ENCODE measurements around the gene MMP24. TPM values are rescaled to one million over a fixed set of nuclear protein-coding genes. Genes with fewer than 3 reads are reported as not detected.

The MMP24 gene
- polyA plus RNA-seq, 4 donors: 1.5 to 2.4 (median 2.2) TPM

DNA sequence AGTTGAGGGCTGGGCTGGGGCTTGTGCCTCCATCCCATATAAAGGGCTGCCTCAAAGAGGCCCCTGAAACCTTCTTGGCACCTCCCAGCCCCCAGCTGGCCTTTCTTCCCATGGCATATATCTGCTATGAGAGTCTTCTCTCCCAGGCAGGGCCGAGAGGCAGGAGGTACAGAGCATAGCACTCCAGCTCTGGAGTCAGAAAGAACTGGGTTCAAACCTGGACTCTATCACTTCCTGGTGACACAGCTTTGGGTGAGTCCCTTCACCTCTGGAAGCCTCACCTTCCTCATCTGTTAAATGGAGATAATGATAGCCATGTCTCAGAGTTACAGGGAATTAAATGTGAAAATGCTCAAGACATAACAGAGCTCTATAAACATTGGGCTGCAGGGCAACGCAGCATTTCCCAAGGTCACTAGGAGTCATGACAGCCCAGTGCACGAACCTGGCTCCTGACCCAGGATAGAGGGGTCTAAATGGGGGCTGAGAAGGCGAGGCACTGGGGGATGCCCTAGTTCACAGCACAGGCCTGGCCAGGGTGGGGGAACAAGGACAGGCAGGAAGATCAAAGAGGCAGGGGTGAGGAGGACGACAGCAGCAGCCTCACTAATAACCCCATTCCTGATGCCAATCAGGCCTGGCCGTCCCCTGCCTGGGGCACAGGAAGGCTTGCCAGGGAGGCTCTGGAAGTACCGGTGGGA is 63.8 kb downstream of the MMP24 start:
- DNase-seq (ENCODE audit: low read depth in 4 of 4, low spot score in 3 of 4): no peak

DNA sequence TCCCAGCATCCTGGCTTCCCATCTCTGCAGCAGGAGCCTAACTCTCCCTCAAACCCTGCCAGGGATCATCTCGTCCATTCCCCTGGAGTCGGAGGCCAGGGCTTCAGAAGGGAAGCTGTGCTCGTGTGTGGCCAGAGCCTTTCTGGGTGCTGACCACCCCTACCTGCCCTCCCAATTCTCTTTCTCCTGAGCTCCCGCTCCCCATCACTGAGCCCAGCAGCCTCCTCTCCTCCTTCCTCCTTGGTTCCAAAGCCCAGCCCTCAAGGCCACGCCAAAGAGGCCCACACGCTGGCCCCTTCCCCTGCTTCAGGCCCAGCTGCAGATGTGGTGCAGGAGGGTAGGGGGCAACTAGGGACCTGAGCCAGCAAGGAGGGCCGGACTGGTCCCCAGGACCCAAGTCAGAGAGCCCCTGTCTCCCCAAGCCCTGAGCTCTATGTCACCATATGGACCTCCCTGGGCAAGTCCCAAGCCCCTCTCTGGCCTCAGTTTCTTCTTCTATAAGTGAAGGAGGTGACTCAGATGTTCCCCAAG is 64.5 kb downstream of the MMP24 start:
- no peak for DNase-seq (ENCODE audit: low read depth in 4 of 4, low spot score in 3 of 4)

DNA sequence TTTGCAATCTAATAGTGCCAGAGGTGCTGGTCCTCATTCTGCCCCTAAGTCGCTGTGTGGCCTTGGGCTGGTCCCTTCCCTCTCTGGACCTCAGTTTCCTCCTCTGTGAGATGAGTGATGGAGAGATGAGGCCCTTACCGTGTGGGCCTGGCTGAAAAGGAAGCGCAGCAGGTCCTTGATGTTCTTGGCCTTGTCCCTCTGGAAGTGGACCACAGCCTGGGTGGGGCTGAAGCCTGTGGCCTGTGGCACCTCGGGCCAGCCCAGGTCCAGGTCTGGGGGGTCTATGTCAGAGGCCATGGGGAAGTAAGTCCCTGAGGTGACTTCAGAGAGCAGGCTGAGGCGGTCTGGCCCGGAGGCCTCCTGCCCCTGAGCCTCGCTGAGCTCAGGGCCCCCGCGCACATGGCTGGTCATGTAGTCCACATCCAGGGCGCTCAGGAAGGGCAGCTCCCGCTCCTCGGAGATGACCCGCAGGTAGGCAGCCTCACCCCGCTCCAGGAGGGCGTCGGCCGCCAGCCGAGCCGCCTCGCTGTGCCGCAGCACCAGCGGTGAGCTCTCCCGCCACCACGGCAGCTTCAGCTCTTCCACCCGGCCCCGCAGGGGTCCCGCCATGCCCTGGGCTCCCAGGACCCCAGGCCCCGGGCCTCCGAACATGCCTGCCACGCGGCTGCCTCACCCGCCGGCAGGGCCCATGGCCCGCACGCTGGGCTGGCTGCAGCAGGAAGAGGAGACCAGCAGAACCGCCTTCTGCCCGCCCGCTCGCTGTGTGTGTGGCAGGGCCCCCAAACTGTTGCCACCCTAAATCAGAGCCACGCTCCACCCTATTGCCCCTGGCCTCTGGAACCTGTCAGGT is 65.4 kb downstream of the MMP24 start, which contains the start of gene FAM83C:
Gene FAM83C, minus strand, starts transcription at position 772 of the 850 bp plus-strand sequence. Its CDS starts 121 bp downstream, at position 651.
- DNase-seq (ENCODE audit: low read depth in 4 of 4, low spot score in 3 of 4): no peak

DNA sequence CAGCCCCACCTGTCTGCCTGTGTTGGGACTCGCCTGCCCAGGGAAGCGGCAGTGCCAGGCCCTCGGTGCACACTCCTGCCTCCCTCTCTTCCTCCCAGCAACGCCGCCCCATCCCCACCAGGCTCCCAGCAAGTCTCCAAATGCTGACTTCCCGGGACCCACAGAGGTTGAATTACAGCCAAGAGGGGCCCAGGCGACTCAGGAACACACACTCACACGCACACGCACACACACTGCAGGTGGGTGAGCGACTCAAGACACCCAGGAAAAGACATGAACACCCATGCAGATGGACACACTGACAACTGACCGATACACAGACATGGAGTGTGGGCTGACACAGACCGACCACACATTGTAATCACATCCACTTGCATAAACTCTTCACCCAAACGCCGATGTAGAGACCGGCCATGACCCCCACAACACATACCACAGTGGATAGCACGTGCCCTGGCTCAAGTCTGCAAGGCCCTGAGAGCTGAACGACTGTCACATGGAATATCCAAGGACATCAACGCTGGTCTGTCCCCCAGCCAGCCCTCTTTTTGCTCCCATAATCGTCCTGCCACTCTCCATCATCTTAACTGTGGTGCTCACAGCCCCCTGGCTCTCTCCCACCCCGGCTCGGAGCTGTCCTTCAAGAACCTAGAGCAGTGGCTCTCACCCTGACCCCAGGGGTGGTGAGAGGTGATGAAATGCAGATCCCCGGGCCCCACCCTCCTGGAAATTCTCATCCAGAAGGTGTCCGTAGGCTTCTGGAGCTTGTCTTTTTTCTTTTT is 66.2 kb downstream of the MMP24 start:
- DNase-seq (ENCODE audit: low read depth in 4 of 4, low spot score in 3 of 4): no peak

DNA sequence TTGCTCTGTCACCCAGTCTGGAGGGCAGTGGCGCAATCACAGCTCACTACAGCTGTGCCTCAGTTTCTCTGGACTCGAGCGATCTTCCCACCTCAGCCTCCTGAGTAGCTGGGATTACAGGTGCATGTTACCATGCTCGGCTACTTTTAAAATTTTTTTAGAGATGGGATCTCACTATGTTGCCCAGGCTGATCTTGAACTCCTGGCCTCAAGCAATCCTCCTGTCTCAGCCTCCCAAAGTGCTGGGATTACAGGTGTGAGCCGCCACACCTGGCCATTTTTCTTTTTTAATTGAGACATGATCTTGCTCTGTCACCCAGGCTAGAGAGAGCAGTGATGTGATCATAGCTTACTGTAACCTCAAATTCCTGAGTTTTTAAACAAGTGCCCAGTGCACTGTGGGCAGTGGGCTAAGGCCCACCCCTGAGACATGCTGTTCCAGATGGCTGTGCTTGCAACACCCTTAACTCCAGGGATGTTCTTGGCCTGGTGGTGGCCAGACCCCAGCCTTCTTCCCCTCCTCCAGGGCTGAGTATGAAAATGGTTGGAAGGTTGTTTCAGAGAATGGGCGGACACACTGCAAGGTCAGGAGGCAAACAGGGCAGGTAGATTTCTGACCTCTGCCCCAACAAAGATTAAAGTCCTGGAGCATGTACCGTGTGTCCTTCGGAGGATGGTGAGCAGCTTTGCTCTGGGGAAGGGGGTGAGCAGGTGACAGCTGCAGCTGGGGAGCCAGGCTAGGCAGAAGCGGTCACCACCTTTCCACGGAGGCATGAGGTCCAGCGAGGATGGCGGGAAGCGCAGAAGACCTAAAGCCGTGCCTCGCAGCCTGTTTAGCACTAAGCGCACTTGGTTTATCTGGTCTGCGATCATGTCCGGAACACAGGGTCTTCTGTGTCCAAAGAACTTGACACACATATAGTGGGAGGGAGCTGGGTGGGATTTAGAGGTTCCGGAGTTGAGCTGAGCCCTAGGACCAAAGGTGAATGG is 67.1 kb downstream of the MMP24 start:
- no peak for DNase-seq (ENCODE audit: low read depth in 4 of 4, low spot score in 3 of 4)

DNA sequence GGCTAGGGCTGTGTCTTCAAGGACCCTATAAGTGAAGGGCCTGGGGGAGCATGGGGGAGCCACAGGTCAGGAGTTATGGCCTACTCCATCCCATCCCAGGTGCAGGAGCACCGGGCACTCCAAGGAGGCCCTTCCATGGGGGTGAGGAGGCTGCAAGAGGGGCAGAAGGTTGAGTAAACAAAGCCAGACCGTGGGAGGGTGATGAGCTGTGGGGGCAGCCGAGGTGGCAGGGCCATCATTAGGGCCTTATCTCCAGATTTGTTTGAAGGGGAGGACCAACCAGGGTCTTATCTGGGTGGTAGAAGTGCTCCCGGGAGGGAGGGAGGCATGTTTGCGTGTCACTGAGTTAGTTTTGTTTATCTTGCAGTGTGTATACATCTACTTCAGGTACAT is 67.8 kb downstream of the MMP24 start:
- no peak for DNase-seq (ENCODE audit: low read depth in 4 of 4, low spot score in 3 of 4)

DNA sequence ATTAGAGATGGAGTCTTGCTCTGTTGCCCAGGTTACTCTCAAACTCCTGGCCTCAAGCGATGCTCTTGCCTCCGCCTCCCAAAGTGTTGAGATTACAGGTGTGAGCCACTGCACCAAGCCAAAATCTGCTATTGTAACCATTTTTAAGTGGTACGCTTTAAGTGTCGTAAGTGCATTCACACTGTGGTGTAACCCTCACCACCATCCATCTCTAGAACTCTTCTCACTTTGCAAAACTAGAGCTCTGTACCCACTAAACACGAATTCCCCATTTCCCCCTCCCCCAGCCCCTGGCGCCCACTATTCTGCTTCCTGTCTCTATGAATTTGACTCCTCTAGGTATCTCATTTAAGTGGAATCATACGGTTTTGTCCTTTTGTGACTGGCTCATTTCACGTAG is 68.6 kb downstream of the MMP24 start:
- no peak for DNase-seq (ENCODE audit: low read depth in 4 of 4, low spot score in 3 of 4)

DNA sequence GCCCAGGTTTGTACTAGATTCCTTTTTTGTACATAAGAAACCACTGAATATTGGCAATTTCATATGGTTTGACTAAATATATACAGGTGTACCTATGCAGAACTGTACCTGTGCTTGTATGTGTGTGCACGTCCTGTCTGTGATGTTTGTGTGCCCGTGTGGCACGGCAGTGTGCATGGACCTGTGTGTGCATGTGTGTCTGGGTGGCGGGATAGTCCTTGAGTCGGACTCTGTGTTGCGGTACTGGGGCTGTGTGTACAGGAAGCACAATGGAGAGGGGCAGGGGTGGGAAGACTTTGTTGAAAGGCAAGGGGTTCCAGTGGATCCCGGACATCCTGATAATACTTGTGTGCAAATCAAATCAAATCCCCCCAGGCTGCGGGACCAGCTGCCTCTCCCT is 69.2 kb downstream of the MMP24 start:
- no peak for DNase-seq (ENCODE audit: low read depth in 4 of 4, low spot score in 3 of 4)

DNA sequence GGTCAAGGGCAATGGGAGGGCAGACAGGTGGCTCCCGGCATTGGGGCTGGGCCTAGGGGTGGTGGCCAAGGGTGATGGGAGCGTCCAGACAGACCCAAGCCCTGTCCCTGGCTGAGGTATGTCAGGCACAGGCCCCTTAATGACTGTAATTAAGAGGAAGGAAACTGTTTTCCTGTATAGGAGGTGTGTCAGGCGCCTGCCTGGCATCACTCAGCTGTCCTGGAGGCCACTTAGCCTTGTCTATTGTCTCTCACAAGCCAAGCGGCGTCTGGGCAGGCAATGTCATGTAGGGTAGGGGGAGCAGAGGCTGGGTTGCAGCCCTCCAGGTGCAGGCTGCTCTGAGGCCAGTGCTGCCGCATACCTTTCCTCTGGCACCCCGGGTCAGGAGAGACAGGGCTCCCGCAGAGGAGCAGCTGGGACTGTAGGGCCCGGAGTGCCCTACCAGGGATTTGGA is 69.6 kb downstream of the MMP24 start:
- DNase-seq (ENCODE audit: low read depth in 4 of 4, low spot score in 3 of 4): no peak

DNA sequence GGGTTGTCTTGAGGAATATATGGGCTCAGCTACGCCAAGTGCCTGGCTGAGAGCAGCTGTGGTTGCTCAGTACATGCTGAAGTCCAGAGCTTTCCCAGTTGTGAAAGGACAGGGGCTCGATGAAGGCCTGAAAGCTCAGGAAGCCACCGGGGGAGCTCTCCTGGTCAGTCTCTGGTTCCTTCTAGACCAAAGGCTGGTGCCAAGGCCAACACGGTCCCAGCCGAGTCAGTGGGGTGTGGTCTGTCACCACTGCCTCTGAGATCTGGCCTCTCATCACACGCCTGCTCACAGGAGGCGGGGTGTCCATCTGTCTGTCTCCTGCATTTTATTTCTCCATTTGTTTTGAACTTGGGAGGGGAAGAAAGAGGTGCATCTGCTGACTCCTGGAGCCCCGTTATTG is 70.7 kb downstream of the MMP24 start:
- no peak for DNase-seq (ENCODE audit: low read depth in 4 of 4, low spot score in 3 of 4)

DNA sequence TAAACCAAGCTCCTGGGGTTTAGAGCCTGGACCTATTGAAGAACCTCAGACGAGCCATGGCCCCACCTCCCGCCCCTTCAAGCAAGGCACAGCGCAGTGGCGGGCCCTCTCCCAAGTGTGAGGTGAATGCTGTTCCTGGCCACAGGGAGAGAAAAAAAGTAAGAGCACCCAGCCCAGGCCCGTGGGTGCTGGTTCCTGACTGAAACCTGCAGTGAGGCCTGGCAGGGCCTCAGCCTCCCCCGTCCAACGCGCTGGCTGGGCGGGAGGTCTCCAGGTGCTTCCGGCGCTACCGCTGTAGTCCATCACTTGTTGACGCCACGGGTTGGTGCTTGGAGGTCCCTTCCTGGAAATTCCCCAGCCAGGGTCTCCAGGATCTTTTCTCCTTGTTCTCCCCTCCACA is 71.2 kb downstream of the MMP24 start:
- no peak for DNase-seq (ENCODE audit: low read depth in 4 of 4, low spot score in 3 of 4)

DNA sequence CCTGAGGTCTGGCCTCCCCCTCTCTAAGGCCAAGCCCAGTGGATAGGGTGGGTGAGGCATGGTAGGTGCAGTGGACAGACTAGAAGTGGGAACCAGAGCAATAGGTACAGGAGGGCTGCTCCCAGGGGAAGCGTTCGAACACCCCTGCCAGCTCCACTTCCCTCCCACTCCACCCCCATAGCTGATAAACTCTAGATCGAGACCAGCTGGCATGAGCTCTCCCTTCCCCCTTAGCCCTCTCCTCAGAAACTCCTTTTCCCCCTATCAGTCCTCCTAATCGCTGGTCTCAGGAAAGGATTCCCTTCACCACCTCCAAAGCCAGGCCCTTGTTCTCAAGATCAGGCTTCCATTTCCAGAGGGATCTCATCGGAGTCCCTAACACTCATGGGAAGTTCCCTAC is 71.8 kb downstream of the MMP24 start:
- DNase-seq (ENCODE audit: low read depth in 4 of 4, low spot score in 3 of 4): no peak

DNA sequence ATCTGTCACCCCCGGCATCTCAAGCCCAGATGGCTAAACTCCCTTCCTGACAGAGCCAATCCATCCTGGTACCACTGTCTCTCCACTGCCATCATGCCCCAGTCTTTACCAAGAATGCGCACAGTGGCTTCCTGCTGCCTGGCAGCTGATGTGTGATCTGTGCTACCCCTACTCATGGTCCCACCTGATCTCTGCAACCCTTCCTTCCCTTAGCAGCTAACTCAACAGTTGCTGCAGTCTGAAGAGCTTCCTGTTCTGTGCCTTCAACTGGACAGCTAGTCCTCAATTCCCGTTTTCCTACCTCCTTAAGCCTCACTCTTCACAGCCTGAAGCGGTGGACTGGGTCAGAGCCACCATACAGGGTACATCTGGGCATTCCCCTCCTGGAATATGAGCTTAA is 73.3 kb downstream of the MMP24 start:
- no peak for DNase-seq (ENCODE audit: low read depth in 4 of 4, low spot score in 3 of 4)

DNA sequence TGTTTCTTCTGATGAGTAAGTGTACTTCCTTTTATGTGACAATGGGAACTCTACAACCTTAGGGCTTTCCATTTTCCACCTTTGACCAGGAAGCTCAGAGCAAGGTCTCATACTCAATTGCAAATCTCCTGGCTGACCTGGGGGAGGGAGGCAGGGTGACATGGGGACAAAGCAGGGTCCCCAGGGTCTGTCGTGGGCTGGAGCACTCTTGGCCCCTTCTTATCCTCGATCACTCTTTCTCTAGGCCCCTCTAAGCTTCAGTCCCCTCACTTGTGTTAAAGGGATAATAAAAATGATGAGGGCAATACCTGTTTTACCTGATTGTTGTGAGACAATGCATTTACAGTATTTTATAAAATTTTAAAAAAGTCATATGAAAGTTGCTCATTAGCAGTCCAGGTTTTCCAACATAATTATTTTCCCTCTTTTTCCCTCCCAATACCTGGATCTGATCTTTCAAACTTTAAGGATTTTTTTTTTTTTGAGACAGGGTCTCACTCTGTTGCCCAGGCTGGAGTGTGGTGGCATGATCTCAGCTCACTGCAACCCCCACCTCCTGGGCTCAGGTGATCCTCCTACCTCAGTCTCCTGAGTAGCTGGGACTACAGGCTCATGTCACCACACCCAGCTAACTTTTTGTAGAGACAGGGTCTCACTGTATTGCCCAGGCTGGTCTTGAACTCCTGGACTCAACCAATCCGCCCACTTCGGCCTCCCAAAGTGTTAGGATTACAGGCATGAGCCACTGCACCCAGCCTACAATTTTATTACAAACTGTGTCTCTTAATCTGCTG is 74.2 kb downstream of the MMP24 start:
- no peak for DNase-seq (ENCODE audit: low read depth in 4 of 4, low spot score in 3 of 4)

DNA sequence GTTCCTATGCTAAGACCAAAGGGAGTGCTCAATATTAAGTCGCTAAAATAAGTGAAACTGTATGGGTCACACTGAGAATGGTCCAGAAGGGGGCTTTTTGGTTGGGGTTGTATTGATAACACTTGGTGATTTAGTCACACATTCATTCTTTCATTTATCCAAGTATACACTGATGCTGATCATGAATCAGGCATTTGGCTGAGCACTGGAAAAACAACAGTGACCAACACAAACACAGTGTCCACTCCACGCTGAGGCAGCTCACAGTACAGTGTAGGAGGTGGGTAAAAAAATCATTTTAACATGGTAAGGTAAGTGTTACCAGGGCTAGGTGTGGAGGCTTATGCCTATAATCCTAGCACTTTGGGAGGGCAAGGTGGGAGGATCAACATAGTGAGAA is 74.9 kb downstream of the MMP24 start:
- no peak for DNase-seq (ENCODE audit: low read depth in 4 of 4, low spot score in 3 of 4)

DNA sequence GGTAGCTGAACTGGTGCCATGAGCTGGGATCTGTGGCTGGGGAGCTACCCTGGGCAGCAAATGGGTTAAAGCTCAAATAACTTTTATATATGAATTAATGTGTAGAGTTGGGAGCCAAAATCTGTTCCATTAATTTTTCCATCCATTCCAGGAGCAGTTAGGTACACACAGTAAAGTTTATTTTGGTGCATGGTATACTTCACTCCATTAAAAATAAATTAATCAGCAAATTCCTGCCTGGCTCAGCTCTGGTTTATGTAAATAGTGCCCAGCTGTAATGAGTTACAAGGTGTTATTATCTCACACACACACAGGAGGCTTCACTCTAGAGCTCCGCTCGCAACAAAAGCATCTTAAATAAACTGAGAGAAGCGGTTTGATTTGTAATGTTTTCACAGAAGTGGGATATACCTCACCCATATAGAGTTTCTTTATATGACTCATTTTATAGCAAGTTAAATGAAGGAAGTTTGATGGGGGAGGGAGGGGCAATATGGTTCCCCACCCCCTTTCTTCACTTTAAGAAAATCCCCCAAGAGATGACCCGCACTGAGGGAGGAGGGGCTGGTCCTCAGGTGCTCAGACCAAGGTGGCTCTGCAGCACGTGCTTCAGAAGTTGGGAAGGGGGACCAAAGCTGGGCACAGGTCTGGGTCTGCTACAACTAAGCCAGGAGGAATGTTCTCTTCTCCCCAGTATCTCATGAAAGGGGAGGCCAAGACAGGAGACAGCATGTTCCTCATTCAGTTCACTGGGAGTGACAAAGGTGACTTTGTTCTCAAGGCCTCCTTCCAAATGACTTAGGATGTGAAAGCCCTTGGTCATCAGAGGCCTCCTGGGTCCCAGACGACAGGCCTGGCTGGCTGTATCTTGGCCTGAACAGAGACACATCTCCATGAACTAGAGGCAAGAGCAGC is 76.2 kb downstream of the MMP24 start:
- DNase-seq (ENCODE audit: low read depth in 4 of 4, low spot score in 3 of 4): no peak

DNA sequence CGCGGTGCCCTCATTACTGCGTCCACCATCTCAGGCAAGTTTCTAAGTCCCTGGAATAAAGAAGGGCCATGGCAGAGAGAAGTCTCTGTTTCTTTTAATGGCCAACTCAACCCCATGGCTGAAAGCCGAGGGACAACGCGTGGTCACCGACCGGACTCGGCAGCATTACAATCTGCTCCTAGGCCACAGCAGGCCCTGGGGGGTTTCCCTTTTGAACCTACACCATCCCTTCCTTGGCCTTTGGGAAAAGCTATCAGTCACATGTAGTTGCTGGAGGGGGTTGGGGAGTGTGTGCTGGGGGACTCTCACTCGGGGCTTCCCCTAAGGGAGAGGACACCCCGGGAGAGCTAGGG is 76.9 kb downstream of the MMP24 start:
- DNase-seq (ENCODE audit: low read depth in 4 of 4, low spot score in 3 of 4): no peak

Data from left renal pelvis (tissue), 4 donors.